Measurements from ENCODE around the gene PAXIP1.
A peak's percentile ranks its signal among the peaks of the same experiment; 100 is the strongest.

- peak; percentile 17; the same call in 1 of the 2 replicates for TF ChIP-seq POLR2A (IDR thresholded peaks at IDR 0.05; ENCODE audit: low read depth, low read length)
- no peak for TF ChIP-seq TAF1 (IDR thresholded peaks at IDR 0.05; ENCODE audit: borderline replicate concordance, low read depth, low read length)
These were observed 373 bp downstream of the PAXIP1 start for GRCh38 chr7:155002411-155003091.
